HPDE6-E6E7 (cell line): ENCODE measurements around the gene GALNT15.

Experiments used
- DNase-seq: peaks from one replicate; pipeline ENCODE4 v3.0.0; 2011; ENCODE audit warnings: missing footprints; ENCODE audit errors: extremely low spot score

GALNT15 gene, protein sequence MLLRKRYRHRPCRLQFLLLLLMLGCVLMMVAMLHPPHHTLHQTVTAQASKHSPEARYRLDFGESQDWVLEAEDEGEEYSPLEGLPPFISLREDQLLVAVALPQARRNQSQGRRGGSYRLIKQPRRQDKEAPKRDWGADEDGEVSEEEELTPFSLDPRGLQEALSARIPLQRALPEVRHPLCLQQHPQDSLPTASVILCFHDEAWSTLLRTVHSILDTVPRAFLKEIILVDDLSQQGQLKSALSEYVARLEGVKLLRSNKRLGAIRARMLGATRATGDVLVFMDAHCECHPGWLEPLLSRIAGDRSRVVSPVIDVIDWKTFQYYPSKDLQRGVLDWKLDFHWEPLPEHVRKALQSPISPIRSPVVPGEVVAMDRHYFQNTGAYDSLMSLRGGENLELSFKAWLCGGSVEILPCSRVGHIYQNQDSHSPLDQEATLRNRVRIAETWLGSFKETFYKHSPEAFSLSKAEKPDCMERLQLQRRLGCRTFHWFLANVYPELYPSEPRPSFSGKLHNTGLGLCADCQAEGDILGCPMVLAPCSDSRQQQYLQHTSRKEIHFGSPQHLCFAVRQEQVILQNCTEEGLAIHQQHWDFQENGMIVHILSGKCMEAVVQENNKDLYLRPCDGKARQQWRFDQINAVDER

GRCh38 chr3:16174389-16174788 is at the start of gene GALNT15:
Gene GALNT15 (plus strand): TSS chr3:16174680. CDS start chr3:16175152, 472 bp downstream.
- no peak for DNase-seq

- DNase-seq, result no peak
Measured at GRCh38 chr3:16126634-16127033, 47.8 kb upstream of the GALNT15 start.

DNA sequence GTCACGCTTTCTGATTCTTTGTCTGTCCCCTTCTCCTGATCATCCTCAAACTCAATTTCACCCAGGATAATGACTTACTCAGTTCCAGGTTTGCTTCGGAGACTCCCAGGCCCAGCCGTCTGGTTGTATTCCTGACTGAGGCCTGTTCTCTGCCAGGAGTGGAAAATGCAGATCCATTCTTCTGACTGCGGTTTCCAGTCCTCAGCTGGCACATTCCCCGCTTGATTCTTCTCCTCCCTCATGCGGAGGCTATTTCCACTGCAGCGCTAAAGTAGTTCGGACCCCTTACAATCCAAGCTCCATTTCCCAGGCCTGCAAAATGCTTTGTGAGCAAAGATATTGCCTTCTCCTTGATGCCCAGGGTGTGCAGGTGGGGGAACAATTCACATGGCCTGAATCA is 47.2 kb upstream of the GALNT15 start:
- no peak for DNase-seq

- DNase-seq, result no peak
Measured at GRCh38 chr3:16130066-16130465, 44.4 kb upstream of the GALNT15 start.

DNA sequence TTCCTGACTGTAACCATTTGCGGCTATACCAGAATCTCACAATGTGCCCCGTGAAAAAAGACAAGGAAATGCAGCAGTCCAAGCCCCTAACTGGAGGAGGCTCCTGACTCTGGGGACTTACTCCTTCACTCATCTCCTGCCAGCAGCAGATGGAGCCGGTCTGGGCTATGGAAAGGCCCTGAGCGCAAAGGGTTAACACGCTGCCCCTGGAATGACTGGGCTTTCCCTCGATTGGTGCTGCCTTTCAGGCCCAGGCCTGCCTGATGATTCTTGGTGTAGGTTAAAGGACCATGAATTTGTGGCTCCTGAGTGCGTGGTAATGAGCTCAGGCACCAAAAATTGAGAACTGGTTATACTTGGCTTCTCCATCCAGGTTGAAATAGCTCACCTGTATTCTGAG is 42.3 kb upstream of the GALNT15 start:
- DNase-seq, result no peak

DNA sequence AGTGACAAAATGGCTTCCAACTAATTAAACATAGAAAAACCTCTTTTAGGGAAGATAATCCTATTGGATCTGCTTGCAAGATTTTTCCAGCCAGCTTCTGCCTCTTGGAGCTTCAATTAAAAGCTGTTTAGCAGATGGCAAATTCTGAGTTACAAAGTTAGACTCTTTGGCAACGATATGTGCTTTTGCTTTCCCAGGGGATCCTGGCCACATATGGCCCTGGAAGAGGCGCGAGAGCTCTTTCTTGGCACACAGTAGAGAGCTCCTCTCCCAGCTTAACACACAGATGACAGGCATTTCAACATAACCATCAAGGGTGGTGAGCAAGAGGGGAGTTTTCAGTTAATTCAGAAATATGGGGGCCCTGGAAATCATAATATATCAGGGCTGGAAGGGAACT is 41.6 kb upstream of the GALNT15 start:
- DNase-seq, result no peak

DNA sequence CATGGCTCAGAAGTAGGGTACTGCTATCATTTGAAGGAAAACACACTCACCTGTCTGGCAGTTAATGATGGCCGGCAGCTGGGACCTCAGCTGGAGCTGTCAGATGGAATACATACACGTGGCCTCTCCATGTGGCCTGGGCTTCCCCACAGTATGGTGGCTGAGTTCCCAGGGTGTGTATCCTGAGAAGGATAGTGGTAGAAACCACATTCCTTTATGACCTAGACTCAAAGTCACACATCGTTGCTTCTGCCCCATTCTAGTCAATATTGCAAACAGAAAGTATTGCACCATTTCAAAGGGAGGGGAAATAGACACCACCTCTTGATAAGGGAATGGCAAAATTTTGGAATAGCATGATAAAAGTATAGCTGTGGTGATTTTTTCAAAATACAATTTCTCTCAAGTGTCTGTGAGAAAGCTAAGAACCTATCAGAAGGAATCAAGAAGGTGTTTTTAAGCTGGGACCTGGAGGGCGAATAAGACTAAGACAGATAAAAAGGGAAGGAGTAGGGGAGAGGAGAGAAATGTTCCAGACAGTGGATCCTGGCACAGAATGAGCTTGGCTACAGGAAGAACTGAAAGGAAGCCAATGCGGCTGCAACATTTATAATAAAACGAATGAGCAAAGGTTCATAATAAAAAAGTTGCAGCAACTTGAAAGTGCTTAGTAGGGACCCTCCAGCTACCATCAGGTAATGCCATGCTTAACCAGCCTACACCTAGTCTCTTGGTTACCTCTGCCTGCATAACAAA is 40.1 kb upstream of the GALNT15 start:
- no peak for DNase-seq

GRCh38 chr3:16136055-16136454 is 38.4 kb upstream of the GALNT15 start:
- DNase-seq, result no peak

DNA sequence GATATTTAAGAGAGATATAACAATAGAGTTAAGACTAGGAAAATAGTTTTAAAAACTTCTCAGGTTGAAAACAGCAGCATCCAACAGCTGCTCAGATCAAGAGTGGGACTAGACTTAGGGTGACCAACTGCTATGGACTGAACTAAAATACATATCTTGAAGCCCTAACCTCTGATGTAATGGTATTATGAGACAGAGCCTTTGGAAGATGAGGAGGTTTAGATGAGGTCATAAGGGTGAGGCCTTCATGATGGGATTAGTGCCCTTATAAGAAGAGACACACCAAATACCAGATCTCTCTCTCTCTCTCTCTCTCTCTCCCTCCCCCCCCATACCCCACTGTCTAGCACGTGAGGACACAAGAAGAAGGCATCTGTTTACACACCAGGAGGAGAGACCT is 37.4 kb upstream of the GALNT15 start:
- DNase-seq, result no peak

- no peak for DNase-seq
Measured at GRCh38 chr3:16137977-16138376, 36.5 kb upstream of the GALNT15 start.

DNA sequence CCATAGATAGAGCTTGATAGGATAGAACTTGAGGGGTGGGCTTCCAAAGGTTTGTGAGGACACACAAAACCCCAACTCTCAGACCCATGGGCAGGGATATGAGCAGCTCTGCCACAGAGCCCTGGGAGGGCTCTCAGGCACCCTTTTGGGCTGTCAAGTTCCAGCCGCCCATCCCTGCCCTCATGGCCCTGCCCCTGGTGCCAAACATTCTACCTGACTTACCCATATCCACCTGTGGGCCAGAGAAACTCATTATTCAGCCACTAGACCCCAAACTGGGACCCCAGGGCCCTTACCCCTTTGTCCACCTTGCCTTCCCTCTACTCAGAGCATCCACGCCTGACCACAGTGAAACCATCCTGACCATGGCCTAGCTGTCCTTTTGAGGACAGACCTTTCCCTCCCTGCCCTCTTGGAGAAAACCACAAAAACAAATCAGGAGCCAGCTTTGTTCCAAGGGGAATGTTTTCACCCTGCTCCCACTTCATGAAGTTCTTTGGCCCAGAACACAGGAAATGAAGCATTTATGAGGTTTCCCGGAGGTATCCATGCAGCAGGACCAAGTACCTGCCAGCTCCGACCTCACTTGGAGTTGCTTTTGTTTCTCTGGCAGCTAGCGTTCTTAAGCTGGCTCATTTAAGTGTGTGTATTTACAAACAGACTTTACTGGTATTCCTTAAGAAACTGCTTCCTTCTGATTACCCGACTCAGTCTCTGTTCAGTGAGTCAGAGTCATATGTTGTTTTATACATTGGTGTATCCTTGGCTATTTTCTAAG is 34.2 kb upstream of the GALNT15 start:
- no peak for DNase-seq

- no peak for DNase-seq
Measured at GRCh38 chr3:16140894-16141285, 33.6 kb upstream of the GALNT15 start.

DNA sequence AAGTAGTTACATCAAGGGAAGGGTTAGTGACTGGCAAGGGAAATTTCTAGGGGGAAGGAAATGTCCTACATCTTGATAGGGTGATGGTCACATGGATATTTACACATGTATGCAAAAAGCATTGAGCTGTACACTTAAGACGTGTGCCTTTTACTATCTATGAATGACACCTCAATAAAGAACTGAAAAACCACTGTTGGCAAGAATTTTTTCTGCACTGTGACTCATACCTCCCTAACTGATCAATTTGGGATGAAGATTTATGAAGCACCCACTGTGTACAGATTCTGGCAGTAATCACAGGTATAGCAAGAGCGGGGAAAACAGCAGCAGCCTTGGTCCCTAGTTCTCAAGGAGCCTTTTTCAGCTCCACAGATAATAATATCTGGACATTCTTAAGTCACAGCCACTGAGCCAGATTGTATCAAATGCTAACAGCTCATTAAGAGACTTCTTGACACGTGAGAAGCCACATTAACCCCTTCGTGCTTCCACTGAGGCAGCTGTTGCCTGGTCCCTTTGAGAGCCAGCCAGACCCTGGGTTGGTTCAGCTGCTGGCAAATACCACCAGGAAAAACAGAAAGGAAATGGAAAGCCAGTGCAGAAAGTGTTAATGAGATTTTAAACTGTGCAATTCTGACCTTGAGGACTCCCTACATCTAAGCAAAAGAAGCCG is 32.0 kb upstream of the GALNT15 start:
- DNase-seq, result no peak

DNA sequence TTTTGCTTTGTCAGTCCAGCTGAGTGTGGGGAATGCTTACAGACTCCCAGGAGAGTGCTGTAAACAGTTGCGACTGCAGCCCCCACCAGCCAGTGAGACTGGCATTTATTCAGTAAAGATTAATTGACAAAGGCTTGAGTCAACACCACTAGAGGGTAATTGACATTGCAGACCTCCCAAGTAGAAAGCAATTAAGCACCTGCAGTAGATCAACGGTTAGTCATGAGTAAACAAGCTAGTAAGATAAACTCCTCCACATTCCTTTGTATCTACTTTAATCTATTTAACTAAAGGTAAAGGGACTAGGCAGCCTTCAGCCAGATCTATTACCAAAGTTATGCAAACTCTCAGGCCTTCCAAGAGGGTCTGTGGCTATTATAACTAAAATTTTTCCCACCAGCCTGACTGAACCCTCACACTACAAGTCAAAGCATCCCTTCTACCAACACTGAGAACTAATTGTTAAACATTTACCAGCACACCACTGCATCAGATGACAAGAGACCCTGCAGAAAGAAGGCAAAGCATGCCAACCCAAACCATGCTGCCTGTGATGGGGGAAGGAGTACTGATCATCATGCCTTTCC is 30.5 kb upstream of the GALNT15 start:
- DNase-seq, result no peak

DNA sequence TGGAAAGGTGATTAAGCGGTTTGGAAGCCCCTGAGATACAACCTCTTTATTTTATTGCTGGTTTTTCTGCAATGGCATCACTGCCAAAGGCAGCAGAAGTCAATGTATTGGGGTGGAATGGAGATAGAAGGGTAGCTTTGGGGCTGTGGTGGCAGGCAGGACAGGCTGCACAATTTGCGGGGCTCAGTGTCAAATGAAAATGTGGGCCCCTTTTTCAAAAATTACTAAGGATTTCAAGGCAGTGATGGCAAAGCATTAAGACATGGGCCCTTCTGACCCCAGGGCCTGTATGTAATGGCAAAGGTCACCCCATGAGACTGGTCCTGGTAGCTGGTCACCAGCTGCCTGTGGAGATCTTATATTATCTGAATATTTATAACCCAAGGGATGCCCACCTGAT is 29.3 kb upstream of the GALNT15 start:
- DNase-seq, result no peak

GRCh38 chr3:16146015-16146730 is 28.3 kb upstream of the GALNT15 start:
- no peak for DNase-seq

DNA sequence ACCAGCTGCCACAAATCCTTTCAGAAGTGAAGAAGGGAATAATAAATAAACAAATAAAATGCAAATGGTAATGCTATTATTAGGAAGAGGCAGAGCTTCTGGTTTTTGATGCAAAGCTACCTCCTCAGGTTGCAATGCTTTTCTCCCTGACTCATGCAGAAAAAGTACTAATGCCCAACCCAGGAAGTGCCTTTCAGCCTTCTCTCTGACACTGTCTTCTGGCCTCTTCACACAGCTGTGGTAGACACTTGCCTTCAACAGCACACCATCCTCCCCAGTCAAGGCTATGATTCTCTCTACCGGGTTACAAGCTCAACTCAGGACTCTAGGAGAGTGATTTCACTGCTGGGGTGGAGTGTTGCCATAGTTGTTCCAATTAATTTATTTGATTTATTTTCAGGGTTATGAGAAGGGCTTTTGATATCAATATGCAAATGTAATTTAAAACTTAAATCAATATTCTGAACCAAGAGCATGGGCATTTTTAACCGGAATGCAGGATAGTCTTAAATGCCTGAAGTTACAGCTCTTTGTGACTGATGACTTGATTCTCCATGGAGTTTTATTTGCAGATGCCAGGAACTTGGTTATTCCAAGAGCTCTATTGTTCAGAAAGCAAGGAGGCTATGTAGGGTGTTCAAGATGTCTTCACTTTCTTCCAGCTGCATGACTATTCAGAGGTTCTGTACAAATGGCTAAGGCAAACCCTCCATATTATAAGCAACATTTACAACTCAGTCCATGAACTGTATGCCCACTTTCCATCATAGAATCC is 27.1 kb upstream of the GALNT15 start:
- no peak for DNase-seq

GRCh38 chr3:16148213-16148612 is 26.3 kb upstream of the GALNT15 start:
- no peak for DNase-seq

DNA sequence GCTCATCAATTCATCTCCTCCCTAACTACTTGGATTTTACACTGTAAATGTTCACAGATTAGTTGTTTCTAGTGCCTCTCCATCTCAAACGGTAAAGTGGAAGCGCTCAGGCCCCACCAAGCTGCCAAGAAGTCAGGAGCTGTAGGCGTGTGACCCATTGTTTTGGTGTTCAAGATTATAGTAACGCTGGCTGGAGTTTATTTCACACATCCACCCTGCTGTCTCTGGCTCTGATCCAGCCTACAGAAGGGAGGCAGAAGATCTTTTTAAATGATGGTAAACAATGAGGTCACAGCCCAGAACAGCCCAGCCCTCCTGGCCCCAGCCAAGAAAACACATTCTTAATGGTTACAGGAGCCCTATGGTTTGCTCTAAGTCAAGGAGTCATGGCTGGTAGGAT is 25.7 kb upstream of the GALNT15 start:
- DNase-seq, result no peak

DNA sequence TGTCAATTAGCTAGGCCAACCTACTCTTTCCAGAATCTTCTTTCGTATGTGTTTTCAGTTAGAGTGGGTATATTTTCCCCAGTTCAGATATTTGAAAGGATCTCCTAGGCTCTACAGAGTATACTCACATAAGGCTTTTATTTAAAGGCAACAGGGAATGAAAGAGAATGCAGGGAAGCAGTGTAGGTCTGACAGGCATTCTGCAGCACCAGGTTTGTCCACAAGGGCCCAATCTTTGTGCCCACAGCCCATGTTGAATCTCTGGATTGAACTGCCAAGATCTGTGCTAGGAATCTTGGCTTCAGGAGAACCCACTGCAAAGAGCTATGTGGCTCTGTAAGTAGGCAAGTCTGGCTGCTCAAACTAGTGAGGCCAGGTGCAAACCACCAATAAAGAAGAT is 24.2 kb upstream of the GALNT15 start:
- no peak for DNase-seq
